ENCODE data around the gene CBFB. TPM values are rescaled to one million over a fixed set of nuclear protein-coding genes. Genes with fewer than 3 reads are reported as not detected.
A peak's percentile ranks its signal among the peaks of the same experiment; 100 is the strongest.

Gene CBFB
- total and polyA plus RNA-seq, 9 of the 15 experiments (the other 6 are each of a cell fraction or from before 2014, with no cell fraction given): 22.0 to 112 (median 66.5) TPM

DNA sequence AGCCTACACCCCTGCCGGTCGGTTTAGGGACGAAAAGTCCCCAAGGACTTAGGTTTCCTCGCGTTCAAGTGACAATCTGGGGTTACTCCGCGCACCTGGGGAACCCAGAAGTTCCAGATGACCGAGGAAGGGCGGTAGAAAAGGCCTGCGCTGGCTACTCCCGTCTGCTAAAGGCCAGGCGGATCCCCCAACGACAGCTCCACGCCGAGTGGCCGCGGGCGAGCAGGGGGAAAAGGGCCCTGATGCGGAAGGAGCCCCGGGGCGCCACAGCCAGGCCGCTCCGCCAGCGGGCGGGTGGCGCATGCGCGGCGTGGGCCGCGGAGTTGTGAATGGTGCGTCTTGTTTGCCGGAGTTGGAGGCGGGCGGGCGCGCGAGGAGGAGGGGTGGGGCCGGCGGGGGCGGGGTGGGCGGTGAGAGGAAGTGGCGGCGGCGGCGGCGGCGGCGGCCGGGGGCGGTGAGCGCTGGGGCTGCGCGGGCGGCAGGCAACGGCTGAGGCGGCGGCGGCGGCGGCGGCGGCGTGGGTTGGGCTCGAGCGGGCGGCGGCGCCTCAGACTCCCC, at the start of gene CBFB (continued):
- TF ChIP-seq, protein P1, sequence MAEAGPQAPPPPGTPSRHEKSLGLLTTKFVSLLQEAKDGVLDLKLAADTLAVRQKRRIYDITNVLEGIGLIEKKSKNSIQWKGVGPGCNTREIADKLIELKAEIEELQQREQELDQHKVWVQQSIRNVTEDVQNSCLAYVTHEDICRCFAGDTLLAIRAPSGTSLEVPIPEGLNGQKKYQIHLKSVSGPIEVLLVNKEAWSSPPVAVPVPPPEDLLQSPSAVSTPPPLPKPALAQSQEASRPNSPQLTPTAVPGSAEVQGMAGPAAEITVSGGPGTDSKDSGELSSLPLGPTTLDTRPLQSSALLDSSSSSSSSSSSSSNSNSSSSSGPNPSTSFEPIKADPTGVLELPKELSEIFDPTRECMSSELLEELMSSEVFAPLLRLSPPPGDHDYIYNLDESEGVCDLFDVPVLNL (CRISPR knock-in tag; IDR thresholded peaks at IDR 0.05; ENCODE audit: low read depth): no peak
- TF ChIP-seq POLR3A (IDR thresholded peaks at IDR 0.05; ENCODE audit: borderline replicate concordance, extremely low read depth, insufficient read depth, insufficient read length) (no peak), PHF8 (IDR thresholded peaks at IDR 0.05; ENCODE audit: borderline replicate concordance, low read length) (peak; percentile 95), SRSF3 (IDR thresholded peaks at IDR 0.05; ENCODE audit: insufficient read depth, low read length) (no peak), GTF2E2 (tag; IDR thresholded peaks at IDR 0.05) (peak; percentile 69; the same call in 1 of the 2 replicates), ZNF121 (CRISPR knock-in tag; conservative IDR thresholded peaks at IDR 0.05) (no peak), HDAC1 (IDR thresholded peaks at IDR 0.05) (peak in 1 of 2 experiments; percentile 61; a peak in 1 of 4 replicates), CSDE1 (IDR thresholded peaks at IDR 0.05) (no peak), ASH1L (IDR thresholded peaks at IDR 0.05; ENCODE audit: borderline replicate concordance, low read depth, partially characterized antibody) (no peak), ZNF253 (CRISPR knock-in tag; conservative IDR thresholded peaks at IDR 0.05) (no peak)
- TF ChIP-seq, protein P2, sequence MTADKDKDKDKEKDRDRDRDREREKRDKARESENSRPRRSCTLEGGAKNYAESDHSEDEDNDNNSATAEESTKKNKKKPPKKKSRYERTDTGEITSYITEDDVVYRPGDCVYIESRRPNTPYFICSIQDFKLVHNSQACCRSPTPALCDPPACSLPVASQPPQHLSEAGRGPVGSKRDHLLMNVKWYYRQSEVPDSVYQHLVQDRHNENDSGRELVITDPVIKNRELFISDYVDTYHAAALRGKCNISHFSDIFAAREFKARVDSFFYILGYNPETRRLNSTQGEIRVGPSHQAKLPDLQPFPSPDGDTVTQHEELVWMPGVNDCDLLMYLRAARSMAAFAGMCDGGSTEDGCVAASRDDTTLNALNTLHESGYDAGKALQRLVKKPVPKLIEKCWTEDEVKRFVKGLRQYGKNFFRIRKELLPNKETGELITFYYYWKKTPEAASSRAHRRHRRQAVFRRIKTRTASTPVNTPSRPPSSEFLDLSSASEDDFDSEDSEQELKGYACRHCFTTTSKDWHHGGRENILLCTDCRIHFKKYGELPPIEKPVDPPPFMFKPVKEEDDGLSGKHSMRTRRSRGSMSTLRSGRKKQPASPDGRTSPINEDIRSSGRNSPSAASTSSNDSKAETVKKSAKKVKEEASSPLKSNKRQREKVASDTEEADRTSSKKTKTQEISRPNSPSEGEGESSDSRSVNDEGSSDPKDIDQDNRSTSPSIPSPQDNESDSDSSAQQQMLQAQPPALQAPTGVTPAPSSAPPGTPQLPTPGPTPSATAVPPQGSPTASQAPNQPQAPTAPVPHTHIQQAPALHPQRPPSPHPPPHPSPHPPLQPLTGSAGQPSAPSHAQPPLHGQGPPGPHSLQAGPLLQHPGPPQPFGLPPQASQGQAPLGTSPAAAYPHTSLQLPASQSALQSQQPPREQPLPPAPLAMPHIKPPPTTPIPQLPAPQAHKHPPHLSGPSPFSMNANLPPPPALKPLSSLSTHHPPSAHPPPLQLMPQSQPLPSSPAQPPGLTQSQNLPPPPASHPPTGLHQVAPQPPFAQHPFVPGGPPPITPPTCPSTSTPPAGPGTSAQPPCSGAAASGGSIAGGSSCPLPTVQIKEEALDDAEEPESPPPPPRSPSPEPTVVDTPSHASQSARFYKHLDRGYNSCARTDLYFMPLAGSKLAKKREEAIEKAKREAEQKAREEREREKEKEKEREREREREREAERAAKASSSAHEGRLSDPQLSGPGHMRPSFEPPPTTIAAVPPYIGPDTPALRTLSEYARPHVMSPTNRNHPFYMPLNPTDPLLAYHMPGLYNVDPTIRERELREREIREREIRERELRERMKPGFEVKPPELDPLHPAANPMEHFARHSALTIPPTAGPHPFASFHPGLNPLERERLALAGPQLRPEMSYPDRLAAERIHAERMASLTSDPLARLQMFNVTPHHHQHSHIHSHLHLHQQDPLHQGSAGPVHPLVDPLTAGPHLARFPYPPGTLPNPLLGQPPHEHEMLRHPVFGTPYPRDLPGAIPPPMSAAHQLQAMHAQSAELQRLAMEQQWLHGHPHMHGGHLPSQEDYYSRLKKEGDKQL (CRISPR knock-in tag; IDR thresholded peaks at IDR 0.05; ENCODE audit: borderline replicate concordance): no peak
- TF ChIP-seq, protein P3, sequence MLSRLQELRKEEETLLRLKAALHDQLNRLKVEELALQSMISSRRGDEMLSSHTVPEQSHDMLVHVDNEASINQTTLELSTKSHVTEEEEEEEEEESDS (CRISPR knock-in tag; IDR thresholded peaks at IDR 0.05): no peak
- TF ChIP-seq, protein P4, sequence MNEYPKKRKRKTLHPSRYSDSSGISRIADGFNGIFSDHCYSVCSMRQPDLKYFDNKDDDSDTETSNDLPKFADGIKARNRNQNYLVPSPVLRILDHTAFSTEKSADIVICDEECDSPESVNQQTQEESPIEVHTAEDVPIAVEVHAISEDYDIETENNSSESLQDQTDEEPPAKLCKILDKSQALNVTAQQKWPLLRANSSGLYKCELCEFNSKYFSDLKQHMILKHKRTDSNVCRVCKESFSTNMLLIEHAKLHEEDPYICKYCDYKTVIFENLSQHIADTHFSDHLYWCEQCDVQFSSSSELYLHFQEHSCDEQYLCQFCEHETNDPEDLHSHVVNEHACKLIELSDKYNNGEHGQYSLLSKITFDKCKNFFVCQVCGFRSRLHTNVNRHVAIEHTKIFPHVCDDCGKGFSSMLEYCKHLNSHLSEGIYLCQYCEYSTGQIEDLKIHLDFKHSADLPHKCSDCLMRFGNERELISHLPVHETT (CRISPR knock-in tag; conservative IDR thresholded peaks at IDR 0.05 in 1 of 2, IDR thresholded peaks at IDR 0.05 in 1 of 2): peak in 1 of 2 experiments; percentile 98; a peak in 2 of 4 replicates
- TF ChIP-seq, protein P5, sequence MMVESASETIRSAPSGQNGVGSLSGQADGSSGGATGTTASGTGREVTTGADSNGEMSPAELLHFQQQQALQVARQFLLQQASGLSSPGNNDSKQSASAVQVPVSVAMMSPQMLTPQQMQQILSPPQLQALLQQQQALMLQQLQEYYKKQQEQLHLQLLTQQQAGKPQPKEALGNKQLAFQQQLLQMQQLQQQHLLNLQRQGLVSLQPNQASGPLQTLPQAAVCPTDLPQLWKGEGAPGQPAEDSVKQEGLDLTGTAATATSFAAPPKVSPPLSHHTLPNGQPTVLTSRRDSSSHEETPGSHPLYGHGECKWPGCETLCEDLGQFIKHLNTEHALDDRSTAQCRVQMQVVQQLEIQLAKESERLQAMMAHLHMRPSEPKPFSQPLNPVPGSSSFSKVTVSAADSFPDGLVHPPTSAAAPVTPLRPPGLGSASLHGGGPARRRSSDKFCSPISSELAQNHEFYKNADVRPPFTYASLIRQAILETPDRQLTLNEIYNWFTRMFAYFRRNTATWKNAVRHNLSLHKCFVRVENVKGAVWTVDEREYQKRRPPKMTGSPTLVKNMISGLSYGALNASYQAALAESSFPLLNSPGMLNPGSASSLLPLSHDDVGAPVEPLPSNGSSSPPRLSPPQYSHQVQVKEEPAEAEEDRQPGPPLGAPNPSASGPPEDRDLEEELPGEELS (CRISPR knock-in tag; IDR thresholded peaks at IDR 0.05; ENCODE audit: borderline replicate concordance): 0 out of 2 replicates have a peak, but pooled peaks have one; percentile 74
